ENCODE results near the gene UBIAD1. TPM values are rescaled to one million over a fixed set of nuclear protein-coding genes. Genes with fewer than 3 reads are reported as not detected.

UBIAD1 gene
- total and polyA plus RNA-seq, 2 donors (not counting 3 experiments of a cell fraction or from before 2014, with no cell fraction given): 12.7 to 17.8 TPM

DNA sequence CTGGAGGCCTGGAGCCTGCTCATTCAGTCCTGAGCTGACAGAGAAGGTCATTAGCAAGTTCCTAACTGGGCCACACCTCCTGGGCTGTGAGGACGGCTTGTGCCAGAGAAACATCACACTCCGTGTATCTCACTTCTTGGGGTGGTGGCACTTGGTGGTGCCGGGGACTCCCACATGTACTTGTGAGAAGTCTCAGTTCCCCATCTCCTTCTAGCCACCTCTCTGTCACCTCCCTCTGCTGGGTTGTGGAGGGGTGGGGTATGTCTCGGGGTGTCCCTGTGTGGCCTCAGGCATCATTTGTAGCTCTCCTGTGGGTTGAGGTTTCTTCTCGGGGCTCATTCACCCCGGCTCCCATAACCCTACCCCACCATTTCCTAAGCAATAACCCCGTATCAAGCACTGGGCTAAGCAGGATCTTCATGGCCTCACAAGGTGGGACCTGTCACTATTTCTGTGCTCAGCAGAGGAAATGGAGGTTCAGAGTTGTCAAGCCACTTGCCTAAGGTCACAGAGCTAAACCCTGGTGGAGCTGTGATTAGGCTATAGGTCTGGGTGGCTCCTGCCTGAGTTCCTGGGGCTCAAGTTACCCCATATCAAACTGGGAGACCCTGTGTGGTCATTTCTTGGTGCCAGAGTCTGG, 62.5 kb downstream of the UBIAD1 start:
- no peak for TF ChIP-seq JUN (IDR thresholded peaks at IDR 0.05; ENCODE audit: borderline replicate concordance, insufficient read depth, insufficient read length, low read depth)
- no peak for TF ChIP-seq MYC (IDR thresholded peaks at IDR 0.05; ENCODE audit: low read depth, low read length)
- TF ChIP-seq, protein P1, sequence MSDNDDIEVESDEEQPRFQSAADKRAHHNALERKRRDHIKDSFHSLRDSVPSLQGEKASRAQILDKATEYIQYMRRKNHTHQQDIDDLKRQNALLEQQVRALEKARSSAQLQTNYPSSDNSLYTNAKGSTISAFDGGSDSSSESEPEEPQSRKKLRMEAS (IDR thresholded peaks at IDR 0.05; ENCODE audit: insufficient read depth, insufficient read length): no peak
- TF ChIP-seq, protein P2, sequence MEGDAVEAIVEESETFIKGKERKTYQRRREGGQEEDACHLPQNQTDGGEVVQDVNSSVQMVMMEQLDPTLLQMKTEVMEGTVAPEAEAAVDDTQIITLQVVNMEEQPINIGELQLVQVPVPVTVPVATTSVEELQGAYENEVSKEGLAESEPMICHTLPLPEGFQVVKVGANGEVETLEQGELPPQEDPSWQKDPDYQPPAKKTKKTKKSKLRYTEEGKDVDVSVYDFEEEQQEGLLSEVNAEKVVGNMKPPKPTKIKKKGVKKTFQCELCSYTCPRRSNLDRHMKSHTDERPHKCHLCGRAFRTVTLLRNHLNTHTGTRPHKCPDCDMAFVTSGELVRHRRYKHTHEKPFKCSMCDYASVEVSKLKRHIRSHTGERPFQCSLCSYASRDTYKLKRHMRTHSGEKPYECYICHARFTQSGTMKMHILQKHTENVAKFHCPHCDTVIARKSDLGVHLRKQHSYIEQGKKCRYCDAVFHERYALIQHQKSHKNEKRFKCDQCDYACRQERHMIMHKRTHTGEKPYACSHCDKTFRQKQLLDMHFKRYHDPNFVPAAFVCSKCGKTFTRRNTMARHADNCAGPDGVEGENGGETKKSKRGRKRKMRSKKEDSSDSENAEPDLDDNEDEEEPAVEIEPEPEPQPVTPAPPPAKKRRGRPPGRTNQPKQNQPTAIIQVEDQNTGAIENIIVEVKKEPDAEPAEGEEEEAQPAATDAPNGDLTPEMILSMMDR (IDR thresholded peaks at IDR 0.05; ENCODE audit: extremely low read depth in 1 of 2, insufficient read depth in 1 of 2, low read depth in 1 of 2, low read length in 2 of 2): no peak
- TF ChIP-seq FOS (IDR thresholded peaks at IDR 0.05; ENCODE audit: borderline replicate concordance, insufficient read depth, low read length): no peak
- TF ChIP-seq POLR2AphosphoS5 (IDR thresholded peaks at IDR 0.05; ENCODE audit: insufficient read depth, low read depth, low read length): no peak
- no peak for TF ChIP-seq POLR2A (IDR thresholded peaks at IDR 0.05; ENCODE audit: low read depth, low read length)
- no peak for TF ChIP-seq EZH2 (IDR thresholded peaks at IDR 0.05; ENCODE audit: borderline replicate concordance, low read depth, low read length, severe bottlenecking)
- no peak for TF ChIP-seq GATA2 (IDR thresholded peaks at IDR 0.05; ENCODE audit: insufficient read depth, insufficient read length, low read depth, low read length)

More for the DNA sequence above, 62.5 kb downstream of the UBIAD1 start:
- Histone ChIP-seq H3K4me1 (ENCODE audit: control insufficient read depth, extremely low read depth, insufficient read depth, low read length) (no peaks in the 10 kb centered on the region), H3K9ac (replicated peaks; ENCODE audit: extremely low read depth, insufficient read depth, low read length) (no peak overlapping the region), H3K27ac (ENCODE audit: insufficient read depth, low read depth, low read length) (no peak overlapping the region), H4K20me1 (replicated peaks; ENCODE audit: control insufficient read depth, extremely low read depth, insufficient read depth, low read length) (peaks cover 3% of the 10 kb centered on the region), H2AFZ (ENCODE audit: low read depth, low read length) (no peak overlapping the region), H3K9me3 (replicated peaks; ENCODE audit: control insufficient read depth, insufficient read depth, low read length) (no peaks in the 10 kb centered on the region), H3K79me2 (ENCODE audit: control insufficient read depth, insufficient read depth, low read length) (no peaks in the 10 kb centered on the region), H3K4me3 (replicated peaks in 1 of 3; ENCODE audit: insufficient read depth in 1 of 3, low read depth in 1 of 3, low read length in 3 of 3) (no peak overlapping the region), H3K4me2 (ENCODE audit: insufficient read depth, low read length) (no peak overlapping the region), H3K27me3 (ENCODE audit: control insufficient read depth in 2 of 2, insufficient read depth in 2 of 2, low read length in 2 of 2) (peaks cover 0 to 4% of the 10 kb centered on the region in 2 experiments), H3K36me3 (ENCODE audit: control insufficient read depth in 2 of 2, extremely low read depth in 1 of 2, insufficient read depth in 2 of 2, low read length in 2 of 2) (no peaks in the 10 kb centered on the region), H3K9me1 (replicated peaks; ENCODE audit: control insufficient read depth, extremely low read depth, insufficient read depth, low read length) (no peaks in the 10 kb centered on the region)
- dilution Hi-C loops (cut with MboI; ENCODE audit: extremely low pct_ligation_motif_present, low sequenced_read_pairs): no loop called here
- intact Hi-C loops (cut with micrococcal nuclease): loop anchor here (5.0 kb wide), 1 partner anchor 93 kb away; no protein-coding TSS in a partner anchor
- BruUV-seq (replicated peaks): no TSS peak
- CTCF ChIA-PET: interaction anchor here (0.6 to 2.9 kb wide), 5 partner anchors 11 to 310 kb away, joined by 3 to 22 read pairs (median 4); no protein-coding TSS in a partner anchor
- FAIRE-seq (no peak), DNase-seq (ENCODE audit: low read depth, low spot score) (no peak)
- POLR2A ChIA-PET: no interaction called here
